PC-3 (cell line): ENCODE data around the gene MACROD1.

ENCODE experiments used
- EZH2 ChIP-seq: fragments of 300-600 bp; sonication (generic); IDR thresholded peaks from one replicate; pipeline ENCODE4 v1.6.1; 2017; ENCODE audit warnings: antibody characterized with exemption, mild to moderate bottlenecking, low read length; ENCODE audit not compliant: unreplicated experiment
- EZH2phosphoT487 ChIP-seq: fragments of 300-600 bp; sonication (generic); IDR thresholded peaks from 2 replicates; pipeline ENCODE4 v1.6.1; 2018; ENCODE audit warnings: mild to moderate bottlenecking, antibody characterized with exemption, low read length, borderline replicate concordance
- TF ChIP-seq, protein P1 (sequence below): fragments of 300-600 bp; sonication (generic); conservative IDR thresholded peaks from 2 replicates; pipeline ENCODE4 v1.5.1; 2017; ENCODE audit warnings: antibody characterized with exemption, low read depth, mild to moderate bottlenecking, low read length

DNA sequence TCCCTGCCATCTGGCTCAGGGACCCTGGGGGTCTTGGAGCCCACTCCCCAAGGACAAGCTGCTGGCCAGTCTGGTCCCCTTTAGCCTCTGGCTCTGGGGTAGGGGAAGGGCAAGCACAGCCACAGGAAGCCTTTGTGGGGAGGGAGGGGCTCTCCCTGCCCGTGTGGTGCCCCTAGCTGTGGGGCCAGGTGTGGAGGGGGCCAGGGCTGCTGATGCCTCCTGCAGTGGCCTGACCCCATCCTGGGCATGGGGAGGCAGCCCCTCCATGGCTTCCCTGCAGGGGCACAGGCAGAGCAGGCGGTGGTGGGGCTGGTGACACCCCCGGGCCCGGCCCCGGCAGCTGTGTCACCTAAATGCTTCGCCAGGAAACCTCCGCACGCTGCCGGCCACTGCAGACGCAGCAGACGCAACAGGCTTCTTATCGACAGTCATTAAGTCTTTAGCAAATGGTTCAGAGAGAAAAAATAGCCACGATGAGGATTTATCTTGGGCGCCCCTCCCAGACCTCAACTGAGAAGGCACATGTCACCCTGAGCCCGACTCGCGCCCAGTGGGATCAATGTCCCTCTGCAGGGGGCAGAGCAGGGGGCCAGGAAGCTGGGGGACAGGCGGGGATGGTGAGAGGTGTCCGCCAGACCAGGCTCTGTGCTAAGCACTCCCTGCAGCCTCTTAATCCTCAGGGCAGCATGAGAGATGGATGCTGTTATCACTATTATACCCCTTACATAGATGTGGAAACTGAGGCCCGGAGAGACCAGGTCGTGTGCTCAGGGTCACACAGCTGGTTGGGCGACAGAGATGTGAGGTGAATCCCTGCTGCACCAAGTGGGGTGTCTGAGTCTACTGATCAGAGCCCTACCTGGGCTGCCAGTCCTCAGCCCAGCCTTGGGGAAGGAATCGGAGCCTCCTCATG lies 96.3 kb downstream of the MACROD1 start:
- TF ChIP-seq, protein P1, sequence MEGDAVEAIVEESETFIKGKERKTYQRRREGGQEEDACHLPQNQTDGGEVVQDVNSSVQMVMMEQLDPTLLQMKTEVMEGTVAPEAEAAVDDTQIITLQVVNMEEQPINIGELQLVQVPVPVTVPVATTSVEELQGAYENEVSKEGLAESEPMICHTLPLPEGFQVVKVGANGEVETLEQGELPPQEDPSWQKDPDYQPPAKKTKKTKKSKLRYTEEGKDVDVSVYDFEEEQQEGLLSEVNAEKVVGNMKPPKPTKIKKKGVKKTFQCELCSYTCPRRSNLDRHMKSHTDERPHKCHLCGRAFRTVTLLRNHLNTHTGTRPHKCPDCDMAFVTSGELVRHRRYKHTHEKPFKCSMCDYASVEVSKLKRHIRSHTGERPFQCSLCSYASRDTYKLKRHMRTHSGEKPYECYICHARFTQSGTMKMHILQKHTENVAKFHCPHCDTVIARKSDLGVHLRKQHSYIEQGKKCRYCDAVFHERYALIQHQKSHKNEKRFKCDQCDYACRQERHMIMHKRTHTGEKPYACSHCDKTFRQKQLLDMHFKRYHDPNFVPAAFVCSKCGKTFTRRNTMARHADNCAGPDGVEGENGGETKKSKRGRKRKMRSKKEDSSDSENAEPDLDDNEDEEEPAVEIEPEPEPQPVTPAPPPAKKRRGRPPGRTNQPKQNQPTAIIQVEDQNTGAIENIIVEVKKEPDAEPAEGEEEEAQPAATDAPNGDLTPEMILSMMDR = no peak
- TF ChIP-seq EZH2phosphoT487 (no peak), EZH2 (no peak)
